ENCODE results near the gene B4GALT5.

B4GALT5 gene

GRCh38 chr20:49758781-49759180 is 45.1 kb upstream of the B4GALT5 start:
- H3K27me3 ChIP-seq (ENCODE audit: low read depth, low read length): no peaks in the 10 kb centered on the region
- H4K20me1 ChIP-seq (ENCODE audit: insufficient read depth, low read length): no peaks in the 10 kb centered on the region
- H3K4me2 ChIP-seq (ENCODE audit: low read length): no peak overlapping the region
- no peaks in the 10 kb centered on the region for H3K9me3 ChIP-seq (ENCODE audit: insufficient read depth, low read length)
- H3K36me3 ChIP-seq (replicated peaks; ENCODE audit: low read depth, low read length): no peaks in the 10 kb centered on the region
- H3K4me1 ChIP-seq (ENCODE audit: low read length): no peaks in the 10 kb centered on the region
- no peak for TF ChIP-seq CTCF (IDR thresholded peaks at IDR 0.05; ENCODE audit: low read depth, low read length)
- no peak for TF ChIP-seq EZH2phosphoT487 (IDR thresholded peaks at IDR 0.05; ENCODE audit: low read depth)
- H3K9ac ChIP-seq (ENCODE audit: low read length): no peak overlapping the region
- no peak overlapping the region for H2AFZ ChIP-seq (ENCODE audit: low read depth, low read length)
- H3K27ac ChIP-seq (ENCODE audit: low read length): no peak overlapping the region
- no peaks in the 10 kb centered on the region for H3K79me2 ChIP-seq (ENCODE audit: low read length)
- H3K4me3 ChIP-seq (ENCODE audit: low read length): no peak overlapping the region

GRCh38 chr20:49757597-49757996 is 43.9 kb upstream of the B4GALT5 start:
- Histone ChIP-seq H4K20me1 (ENCODE audit: insufficient read depth, low read length) (no peaks in the 10 kb centered on the region), H3K4me2 (ENCODE audit: low read length) (no peak overlapping the region), H3K36me3 (replicated peaks; ENCODE audit: low read depth, low read length) (no peaks in the 10 kb centered on the region), H3K4me1 (ENCODE audit: low read length) (peaks cover 7% of the 10 kb centered on the region), H3K4me3 (ENCODE audit: low read length) (no peak overlapping the region), H3K9me3 (ENCODE audit: insufficient read depth, low read length) (no peaks in the 10 kb centered on the region), H2AFZ (ENCODE audit: low read depth, low read length) (no peak overlapping the region), H3K79me2 (ENCODE audit: low read length) (no peaks in the 10 kb centered on the region), H3K27ac (ENCODE audit: low read length) (no peak overlapping the region), H3K9ac (ENCODE audit: low read length) (no peak overlapping the region), H3K27me3 (ENCODE audit: low read depth, low read length) (no peaks in the 10 kb centered on the region)
- no peak for TF ChIP-seq CTCF (IDR thresholded peaks at IDR 0.05; ENCODE audit: low read depth, low read length)

- Histone ChIP-seq H3K4me2 (ENCODE audit: low read length) (no peak overlapping the region), H3K9ac (ENCODE audit: low read length) (no peak overlapping the region), H2AFZ (ENCODE audit: low read depth, low read length) (no peak overlapping the region), H3K27me3 (ENCODE audit: low read depth, low read length) (no peaks in the 10 kb centered on the region), H3K9me3 (ENCODE audit: insufficient read depth, low read length) (no peaks in the 10 kb centered on the region), H3K27ac (ENCODE audit: low read length) (no peak overlapping the region), H3K79me2 (ENCODE audit: low read length) (no peaks in the 10 kb centered on the region), H3K4me1 (ENCODE audit: low read length) (peaks cover 21% of the 10 kb centered on the region), H3K36me3 (replicated peaks; ENCODE audit: low read depth, low read length) (no peaks in the 10 kb centered on the region), H4K20me1 (ENCODE audit: insufficient read depth, low read length) (no peaks in the 10 kb centered on the region), H3K4me3 (ENCODE audit: low read length) (no peak overlapping the region)
- no peak for TF ChIP-seq EZH2phosphoT487 (IDR thresholded peaks at IDR 0.05; ENCODE audit: low read depth)
- no peak for TF ChIP-seq CTCF (IDR thresholded peaks at IDR 0.05; ENCODE audit: low read depth, low read length)
Measured at GRCh38 chr20:49756241-49756640, 42.6 kb upstream of the B4GALT5 start.

- H4K20me1 ChIP-seq (ENCODE audit: insufficient read depth, low read length): no peaks in the 10 kb centered on the region
- no peak overlapping the region for H3K9ac ChIP-seq (ENCODE audit: low read length)
- no peak overlapping the region for H3K27ac ChIP-seq (ENCODE audit: low read length)
Measured at GRCh38 chr20:49754596-49754995, 40.9 kb upstream of the B4GALT5 start.

More at GRCh38 chr20:49754596-49754995, 40.9 kb upstream of the B4GALT5 start:
- Histone ChIP-seq H3K4me3 (ENCODE audit: low read length) (no peak overlapping the region), H2AFZ (ENCODE audit: low read depth, low read length) (no peak overlapping the region), H3K9me3 (ENCODE audit: insufficient read depth, low read length) (no peaks in the 10 kb centered on the region), H3K79me2 (ENCODE audit: low read length) (no peaks in the 10 kb centered on the region), H3K36me3 (replicated peaks; ENCODE audit: low read depth, low read length) (no peaks in the 10 kb centered on the region), H3K4me1 (ENCODE audit: low read length) (peaks cover 37% of the 10 kb centered on the region), H3K4me2 (ENCODE audit: low read length) (no peak overlapping the region), H3K27me3 (ENCODE audit: low read depth, low read length) (no peaks in the 10 kb centered on the region)
- TF ChIP-seq EZH2phosphoT487 (IDR thresholded peaks at IDR 0.05; ENCODE audit: low read depth): no peak
- no peak for TF ChIP-seq CTCF (IDR thresholded peaks at IDR 0.05; ENCODE audit: low read depth, low read length)

All from OCI-LY3 (cell line).